IPS DF 4.7 (cell line): ENCODE measurements around the gene VAV1.
"Not testable (repeated sequence)": the region's sequence is repeated elsewhere in the genome, so short reads cannot be mapped to it uniquely, and the experiment has no call there.

Experiments
- DNase-seq: peaks from one replicate; pipeline ENCODE4 v3.0.0-alpha.2; 2013; ENCODE audit warnings: low spot score; ENCODE audit errors: extremely low read depth

VAV1 gene

GRCh38 chr19:6813659-6814058, 41.2 kb downstream of the VAV1 start:
- DNase-seq: no peak

- no peak for DNase-seq
Measured at GRCh38 chr19:6817179-6817578, 44.7 kb downstream of the VAV1 start.

- DNase-seq: no peak
Measured at GRCh38 chr19:6818246-6818645, 45.7 kb downstream of the VAV1 start.

GRCh38 chr19:6819323-6819722, 46.8 kb downstream of the VAV1 start:
- no peak for DNase-seq

- no peak for DNase-seq
Measured at GRCh38 chr19:6820237-6820636, 47.7 kb downstream of the VAV1 start.

GRCh38 chr19:6821639-6822310, 49.3 kb downstream of the VAV1 start:
- DNase-seq: no peak

- DNase-seq: no peak
Measured at GRCh38 chr19:6822311-6822670, 49.8 kb downstream of the VAV1 start.

GRCh38 chr19:6825076-6825774, 52.7 kb downstream of the VAV1 start:
- DNase-seq: no peak

GRCh38 chr19:6826281-6826920, 53.9 kb downstream of the VAV1 start:
- no peak for DNase-seq

GRCh38 chr19:6828306-6828697, 55.8 kb downstream of the VAV1 start:
- DNase-seq: no peak

GRCh38 chr19:6828698-6829633, 56.5 kb downstream of the VAV1 start:
- DNase-seq: no peak

GRCh38 chr19:6829829-6830228, 57.3 kb downstream of the VAV1 start:
- not testable (repeated sequence) for DNase-seq

- not testable (repeated sequence) for DNase-seq
Measured at GRCh38 chr19:6831084-6831483, 58.6 kb downstream of the VAV1 start.

GRCh38 chr19:6832412-6832811, 59.9 kb downstream of the VAV1 start:
- DNase-seq: no peak

- no peak for DNase-seq
Measured at GRCh38 chr19:6833166-6833790, 60.8 kb downstream of the VAV1 start.

- no peak for DNase-seq
Measured at GRCh38 chr19:6834433-6834832, 61.9 kb downstream of the VAV1 start.

GRCh38 chr19:6835501-6835900, 63.0 kb downstream of the VAV1 start:
- no peak for DNase-seq

- no peak for DNase-seq
Measured at GRCh38 chr19:6837525-6837924, 65.0 kb downstream of the VAV1 start.

GRCh38 chr19:6838062-6838655, 65.7 kb downstream of the VAV1 start:
- no peak for DNase-seq

GRCh38 chr19:6842871-6843607, 70.5 kb downstream of the VAV1 start:
- DNase-seq: no peak
